DOHH2 (cell line): ENCODE results near the gene OLFML1.

Experiments used
- CTCF ChIP-seq: fragments of 200-600 bp; sonication (generic); IDR thresholded peaks from one replicate; pipeline ENCODE4 v1.5.1; 2014; ENCODE audit warnings: antibody characterized with exemption, mild to moderate bottlenecking, low read depth, low read length; ENCODE audit not compliant: poor library complexity, severe bottlenecking
- EZH2phosphoT487 ChIP-seq: fragments of 200-600 bp; sonication (generic); IDR thresholded peaks from 2 replicates; pipeline ENCODE4 v1.6.1; 2017; ENCODE audit warnings: borderline replicate concordance, mild to moderate bottlenecking, antibody characterized with exemption, low read length, moderate library complexity, mixed read lengths

- TF ChIP-seq CTCF: no peak
- no peak for TF ChIP-seq EZH2phosphoT487
Measured at GRCh38 chr11:7506243-7506642, 20.9 kb downstream of the OLFML1 start.
